Measurements from ENCODE around the gene IL21.

IL21 gene

GRCh38 chr4:122632396-122633143 is 11.7 kb upstream of the IL21 start:
- no peak for DNase-seq

GRCh38 chr4:122625156-122625555 is 4.3 kb upstream of the IL21 start:
- DNase-seq = no peak

- no peak for DNase-seq
These were observed 3.3 kb upstream of the IL21 start for GRCh38 chr4:122624205-122624604.

- no peak for DNase-seq
These were observed 2.8 kb upstream of the IL21 start for GRCh38 chr4:122623637-122624166.

GRCh38 chr4:122622400-122622799 is 1.5 kb upstream of the IL21 start:
- DNase-seq = no peak

- DNase-seq = no peak
These were observed 1.3 kb downstream of the IL21 start for GRCh38 chr4:122619611-122620010.

- DNase-seq = no peak
These were observed 3.0 kb downstream of the IL21 start for GRCh38 chr4:122617597-122618593.

GRCh38 chr4:122616915-122617596 is 3.8 kb downstream of the IL21 start:
- no peak for DNase-seq

- no peak for DNase-seq
These were observed 6.2 kb downstream of the IL21 start for GRCh38 chr4:122614621-122615020.

GRCh38 chr4:122612540-122612939 is 8.3 kb downstream of the IL21 start:
- DNase-seq = peak; percentile 16

GRCh38 chr4:122606364-122607043 is 14.4 kb downstream of the IL21 start:
- DNase-seq = no peak

GRCh38 chr4:122604146-122604545 is 16.7 kb downstream of the IL21 start:
- DNase-seq = no peak

- no peak for DNase-seq
These were observed 17.7 kb downstream of the IL21 start for GRCh38 chr4:122603156-122603574.

GRCh38 chr4:122602277-122603142 is 18.4 kb downstream of the IL21 start:
- peak; percentile 75 for DNase-seq

- DNase-seq = no peak
These were observed 29.7 kb downstream of the IL21 start for GRCh38 chr4:122591196-122591595.

GRCh38 chr4:122588453-122589238 is 32.2 kb downstream of the IL21 start:
- no peak for DNase-seq

GRCh38 chr4:122584519-122584918 is 36.3 kb downstream of the IL21 start:
- no peak for DNase-seq

- no peak for DNase-seq
These were observed 37.0 kb downstream of the IL21 start for GRCh38 chr4:122583906-122584305.

- peak; percentile 75 for DNase-seq
These were observed 42.8 kb downstream of the IL21 start for GRCh38 chr4:122577808-122578781.
